Stimulated activated naive CD8-positive, alpha-beta T cell treated with anti-CD3 and anti-CD28 coated beads, Interleukin-15, Interleukin-2, amounts not matched to agents 100 ng/mL and 50 ng/mL, for 24 hours (primary cell): ENCODE measurements around the gene VPS13D.

Experiments used
- H3K27ac Mint-ChIP-seq: one replicate; pipeline ENCODE4 v1.8.0; 2021; ENCODE audit warnings: mild to moderate bottlenecking, mixed read lengths
- H3K27me3 Mint-ChIP-seq: one replicate; pipeline ENCODE4 v1.8.0; 2021; ENCODE audit warnings: mixed read lengths
- H3K36me3 Mint-ChIP-seq: one replicate; pipeline ENCODE4 v1.8.0; 2021; ENCODE audit warnings: low read depth, mixed read lengths
- H3K4me1 Mint-ChIP-seq: one replicate; pipeline ENCODE4 v1.8.0; 2021; ENCODE audit warnings: low read depth, mixed read lengths
- H3K4me3 Mint-ChIP-seq: one replicate; pipeline ENCODE4 v1.8.0; 2021; ENCODE audit warnings: mild to moderate bottlenecking, mixed read lengths
- H3K9me3 Mint-ChIP-seq: one replicate; pipeline ENCODE4 v1.8.0; 2021; ENCODE audit warnings: mixed read lengths

Gene VPS13D

GRCh38 chr1:12339811-12340543, 110.1 kb downstream of the VPS13D start:
- no peak overlapping the region for H3K27ac Mint-ChIP-seq
- no peaks in the 10 kb centered on the region for H3K9me3 Mint-ChIP-seq
- H3K36me3 Mint-ChIP-seq: peaks cover 78% of the 10 kb centered on the region
- H3K4me3 Mint-ChIP-seq: no peak overlapping the region
- no peaks in the 10 kb centered on the region for H3K27me3 Mint-ChIP-seq
- peaks cover 59% of the 10 kb centered on the region for H3K4me1 Mint-ChIP-seq

DNA sequence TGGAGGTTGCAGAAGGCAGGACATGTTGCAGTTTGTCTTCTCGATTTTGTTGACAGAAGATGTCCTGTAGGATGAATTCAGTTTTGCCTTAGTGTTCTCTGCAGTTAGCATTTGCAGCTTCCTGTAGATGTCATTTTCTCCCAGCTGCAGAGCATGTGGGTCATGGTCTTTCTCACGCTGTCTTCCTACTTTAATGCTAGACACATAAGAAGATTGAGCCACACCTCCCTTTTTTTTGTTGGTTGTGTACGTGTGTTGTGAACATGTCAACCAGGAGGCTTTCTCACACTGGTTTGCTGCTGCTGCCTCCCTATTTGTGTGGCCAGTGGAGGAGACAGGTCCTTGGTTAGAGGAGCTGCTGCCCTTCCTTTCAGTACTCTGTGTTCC, 110.7 kb downstream of the VPS13D start:
- Mint-ChIP-seq H3K27ac (no peak overlapping the region), H3K9me3 (no peaks in the 10 kb centered on the region), H3K36me3 (peaks cover 79% of the 10 kb centered on the region), H3K4me1 (peaks cover 64% of the 10 kb centered on the region), H3K4me3 (no peak overlapping the region), H3K27me3 (no peaks in the 10 kb centered on the region)

DNA sequence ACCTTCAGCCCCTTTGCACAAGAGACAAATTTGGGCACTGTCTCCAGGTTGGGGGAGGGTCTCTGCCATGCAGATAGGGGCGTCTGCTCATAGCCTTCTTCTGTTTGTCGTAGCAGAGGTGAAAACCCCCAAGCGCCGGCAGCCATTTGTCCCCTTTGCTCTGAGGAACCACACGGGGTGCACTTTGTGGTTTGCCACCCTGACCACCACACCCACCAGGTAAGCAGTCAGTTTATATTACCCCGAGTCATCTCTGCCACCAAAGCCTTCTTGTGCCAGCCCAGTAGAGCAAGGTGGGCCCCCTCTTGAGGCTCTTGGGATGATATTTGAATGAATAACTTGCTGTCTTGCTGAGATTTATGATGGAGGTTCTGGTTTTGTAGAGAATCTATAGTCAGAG, 111.8 kb downstream of the VPS13D start:
- H3K9me3 Mint-ChIP-seq: no peaks in the 10 kb centered on the region
- peak overlapping the region; percentile 33 for H3K4me3 Mint-ChIP-seq
- peaks cover 79% of the 10 kb centered on the region for H3K36me3 Mint-ChIP-seq
- no peak overlapping the region for H3K27ac Mint-ChIP-seq
- no peaks in the 10 kb centered on the region for H3K27me3 Mint-ChIP-seq
- peaks cover 65% of the 10 kb centered on the region for H3K4me1 Mint-ChIP-seq

DNA sequence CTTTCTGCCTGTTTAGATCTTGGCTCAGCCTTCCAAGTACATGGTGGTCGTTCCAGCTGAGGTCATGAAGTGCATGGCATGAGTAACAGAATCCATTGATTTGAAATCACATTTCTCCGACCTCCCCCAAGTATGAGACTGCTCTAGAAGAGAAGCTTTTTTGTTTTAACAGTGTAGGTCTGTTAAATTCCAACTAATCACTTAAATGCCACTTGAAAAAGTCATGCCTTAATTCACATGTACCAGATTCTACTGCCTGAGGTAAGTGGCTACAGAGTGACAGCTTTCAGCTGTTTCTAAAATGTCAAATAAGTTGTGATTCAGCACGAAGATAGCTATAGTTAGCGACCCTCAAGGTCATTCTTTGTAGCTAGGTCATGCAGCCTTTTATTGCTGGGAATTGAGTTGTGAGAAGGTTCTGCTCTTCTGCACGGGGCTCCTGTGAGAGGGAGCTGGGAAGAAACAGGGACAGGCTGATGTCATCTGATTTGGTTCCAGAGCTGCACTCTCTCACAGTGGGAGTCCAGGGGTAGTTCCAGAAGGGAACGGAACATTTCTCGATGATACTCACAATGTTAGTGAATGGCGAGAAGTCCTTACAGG, 112.7 kb downstream of the VPS13D start:
- peaks cover 69% of the 10 kb centered on the region for H3K4me1 Mint-ChIP-seq
- H3K27ac Mint-ChIP-seq: peak overlapping the region; percentile 53
- peaks cover 80% of the 10 kb centered on the region for H3K36me3 Mint-ChIP-seq
- H3K9me3 Mint-ChIP-seq: no peaks in the 10 kb centered on the region
- H3K4me3 Mint-ChIP-seq: no peak overlapping the region
- no peaks in the 10 kb centered on the region for H3K27me3 Mint-ChIP-seq

DNA sequence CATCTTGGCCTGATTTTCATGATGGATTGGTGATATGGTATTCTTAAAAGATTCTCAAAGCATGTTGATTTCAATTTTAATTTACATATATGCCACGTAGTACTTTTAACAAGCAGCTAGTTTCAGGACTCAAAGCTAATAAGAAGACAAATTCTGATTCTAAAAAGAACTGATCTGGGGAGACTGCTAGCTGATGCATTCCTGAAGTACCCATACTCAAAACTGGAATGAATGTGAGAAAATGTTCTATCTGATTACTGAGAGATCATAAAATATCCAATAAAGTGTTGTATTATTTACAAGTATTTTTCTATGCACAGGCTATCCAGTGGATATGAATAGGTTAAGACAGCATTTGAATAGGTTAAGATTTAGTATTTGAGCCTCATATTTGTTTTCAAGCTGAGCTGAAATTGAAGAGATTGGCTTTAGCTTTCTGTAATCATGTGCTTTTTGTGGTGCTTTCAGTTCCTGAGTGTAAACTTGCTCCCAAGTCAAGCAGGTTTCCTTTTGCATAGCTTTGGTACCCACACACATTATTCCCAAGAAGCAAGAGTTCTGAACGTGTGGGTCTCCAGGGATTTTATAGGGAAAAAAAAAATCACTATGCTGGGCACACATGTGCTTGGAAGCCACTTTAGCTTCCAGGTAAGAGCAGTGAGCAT, 114.1 kb downstream of the VPS13D start:
- Mint-ChIP-seq H3K27me3 (no peaks in the 10 kb centered on the region), H3K27ac (peak overlapping the region; percentile 94), H3K36me3 (peaks cover 79% of the 10 kb centered on the region), H3K9me3 (no peaks in the 10 kb centered on the region), H3K4me3 (no peak overlapping the region), H3K4me1 (peaks cover 77% of the 10 kb centered on the region)

- H3K27ac Mint-ChIP-seq: peak overlapping the region; percentile 94
Measured at GRCh38 chr1:12344596-12345349, 114.9 kb downstream of the VPS13D start.

GRCh38 chr1:12345350-12346217, 115.8 kb downstream of the VPS13D start:
- Mint-ChIP-seq H3K27me3 (no peaks in the 10 kb centered on the region), H3K4me1 (peaks cover 69% of the 10 kb centered on the region), H3K27ac (peak overlapping the region; percentile 94), H3K36me3 (peaks cover 83% of the 10 kb centered on the region), H3K9me3 (peaks cover 1% of the 10 kb centered on the region), H3K4me3 (peak overlapping the region; percentile 71)

More at GRCh38 chr1:12344596-12345349, 114.9 kb downstream of the VPS13D start:
- Mint-ChIP-seq H3K36me3 (peaks cover 80% of the 10 kb centered on the region), H3K9me3 (no peaks in the 10 kb centered on the region), H3K4me3 (peak overlapping the region; percentile 71), H3K27me3 (no peaks in the 10 kb centered on the region), H3K4me1 (peaks cover 77% of the 10 kb centered on the region)

DNA sequence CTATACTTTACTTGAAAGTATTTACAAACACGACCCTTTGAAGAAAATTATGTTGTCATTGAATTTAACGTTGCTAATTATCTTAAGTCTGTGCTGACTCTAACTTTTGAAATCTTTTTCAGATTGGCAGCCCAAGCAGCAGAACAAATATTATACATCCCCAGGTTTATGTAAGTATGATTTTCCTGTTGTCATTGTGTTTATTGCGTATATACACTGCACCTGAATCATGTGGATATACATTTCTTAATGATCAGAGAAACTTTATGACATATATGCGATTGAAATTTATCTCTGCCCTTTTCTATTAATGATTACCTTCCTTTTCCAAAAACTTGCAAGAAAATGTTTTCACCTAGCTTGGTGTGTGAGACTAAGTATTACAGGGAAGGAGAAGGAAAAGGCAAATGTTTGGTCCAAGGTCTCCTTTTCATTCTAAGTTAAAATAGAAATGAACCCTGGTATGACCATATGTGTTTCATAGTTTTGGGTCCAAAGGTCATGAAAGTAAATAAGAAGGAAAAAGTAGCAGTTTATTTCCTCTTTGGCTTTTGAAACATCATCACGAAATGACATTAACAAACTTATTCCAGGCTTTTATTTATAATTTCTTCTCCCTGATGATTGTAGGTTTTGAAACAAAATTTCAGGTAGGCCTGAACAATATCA, 116.8 kb downstream of the VPS13D start:
- peaks cover 80% of the 10 kb centered on the region for H3K36me3 Mint-ChIP-seq
- H3K27ac Mint-ChIP-seq: no peak overlapping the region
- no peaks in the 10 kb centered on the region for H3K27me3 Mint-ChIP-seq
- H3K4me3 Mint-ChIP-seq: no peak overlapping the region
- peaks cover 4% of the 10 kb centered on the region for H3K9me3 Mint-ChIP-seq
- peaks cover 58% of the 10 kb centered on the region for H3K4me1 Mint-ChIP-seq

- Mint-ChIP-seq H3K36me3 (peaks cover 72% of the 10 kb centered on the region), H3K4me3 (no peak overlapping the region), H3K4me1 (peaks cover 46% of the 10 kb centered on the region)
Measured at GRCh38 chr1:12348113-12348512, 118.3 kb downstream of the VPS13D start.

DNA sequence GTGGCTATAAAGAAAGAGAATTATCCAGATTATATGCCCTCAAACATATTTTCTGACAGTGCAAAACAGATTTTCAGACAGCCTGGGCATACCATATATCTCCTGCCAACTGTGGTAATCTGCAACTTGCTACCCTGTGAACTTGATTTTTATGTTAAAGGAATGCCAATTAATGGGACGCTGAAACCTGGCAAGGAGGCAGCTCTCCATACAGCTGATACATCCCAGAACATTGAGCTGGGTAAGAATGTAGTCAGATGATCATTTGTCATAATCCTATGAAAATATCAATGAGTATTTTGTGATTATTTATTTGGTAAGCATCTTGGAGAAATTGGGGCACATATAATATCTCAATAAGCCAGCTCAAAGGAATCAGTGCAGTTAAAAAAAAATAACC, 124.2 kb downstream of the VPS13D start:
- H3K4me3 Mint-ChIP-seq: no peak overlapping the region
- peaks cover 4% of the 10 kb centered on the region for H3K9me3 Mint-ChIP-seq
- H3K4me1 Mint-ChIP-seq: no peaks in the 10 kb centered on the region
- peaks cover 64% of the 10 kb centered on the region for H3K36me3 Mint-ChIP-seq
- H3K27ac Mint-ChIP-seq: no peak overlapping the region
- H3K27me3 Mint-ChIP-seq: no peaks in the 10 kb centered on the region

More at GRCh38 chr1:12348113-12348512, 118.3 kb downstream of the VPS13D start:
- no peak overlapping the region for H3K27ac Mint-ChIP-seq
- no peaks in the 10 kb centered on the region for H3K27me3 Mint-ChIP-seq
- H3K9me3 Mint-ChIP-seq: peaks cover 4% of the 10 kb centered on the region

DNA sequence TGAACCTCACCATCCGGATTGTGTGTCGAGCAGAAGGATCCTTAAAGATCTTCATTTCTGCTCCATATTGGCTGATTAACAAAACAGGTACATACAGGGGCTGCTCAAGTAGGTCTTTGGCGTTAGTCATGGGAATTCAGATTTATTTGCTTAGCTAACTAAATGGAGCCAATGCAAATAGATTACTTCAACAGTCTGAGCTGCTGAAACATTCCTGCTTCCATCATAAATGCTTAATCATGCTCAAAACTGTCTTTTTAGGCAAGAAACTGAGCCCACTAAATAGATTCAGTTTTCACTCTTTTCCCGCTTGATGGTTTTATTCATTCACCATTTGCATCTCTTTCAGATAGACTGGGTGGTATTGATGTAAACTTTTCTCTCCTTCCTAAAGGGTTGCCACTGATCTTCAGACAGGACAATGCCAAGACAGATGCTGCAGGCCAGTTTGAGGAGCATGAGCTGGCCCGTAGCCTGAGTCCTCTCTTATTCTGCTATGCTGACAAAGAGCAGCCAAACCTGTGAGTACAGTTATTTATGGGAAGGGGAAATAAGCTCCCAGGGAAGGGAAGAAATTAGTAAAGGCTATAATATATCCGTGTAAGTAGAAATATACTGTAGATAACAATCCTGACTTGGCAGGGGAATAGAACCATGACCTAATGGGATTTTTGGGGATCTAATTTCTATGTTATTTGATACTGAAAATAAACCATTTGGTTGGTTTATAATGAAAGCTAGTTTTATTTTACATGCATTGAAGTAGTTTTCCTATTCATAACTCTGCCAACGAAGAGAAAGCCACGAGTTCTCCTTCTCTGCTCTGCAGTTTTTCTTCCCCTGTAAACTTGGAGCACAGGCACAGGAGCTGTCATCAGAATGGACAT, 126.4 kb downstream of the VPS13D start:
- H3K27me3 Mint-ChIP-seq: no peaks in the 10 kb centered on the region
- no peaks in the 10 kb centered on the region for H3K4me1 Mint-ChIP-seq
- no peak overlapping the region for H3K4me3 Mint-ChIP-seq
- H3K9me3 Mint-ChIP-seq: no peaks in the 10 kb centered on the region
- H3K36me3 Mint-ChIP-seq: peaks cover 56% of the 10 kb centered on the region
- H3K27ac Mint-ChIP-seq: no peak overlapping the region

DNA sequence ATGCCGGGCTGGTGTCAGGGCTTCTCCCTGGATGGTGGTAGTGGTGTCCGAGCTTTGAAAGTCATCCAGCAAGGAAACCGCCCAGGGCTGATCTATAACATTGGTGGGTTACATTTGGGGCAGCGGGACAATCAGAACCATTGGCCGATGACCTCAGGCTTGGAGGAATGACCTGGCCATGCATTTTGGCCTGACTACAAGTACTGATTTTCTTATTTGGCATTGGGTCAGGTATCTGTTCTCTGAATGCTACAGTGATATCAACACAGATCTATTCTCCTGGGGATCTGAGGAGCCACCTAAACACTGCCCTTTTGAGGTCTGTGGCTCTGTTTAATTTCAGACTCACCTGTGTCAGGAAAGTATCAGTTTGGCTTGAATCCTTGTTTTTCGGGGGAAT, 128.7 kb downstream of the VPS13D start:
- no peak overlapping the region for H3K4me3 Mint-ChIP-seq
- peaks cover 68% of the 10 kb centered on the region for H3K36me3 Mint-ChIP-seq
- no peaks in the 10 kb centered on the region for H3K27me3 Mint-ChIP-seq
- no peaks in the 10 kb centered on the region for H3K4me1 Mint-ChIP-seq
- no peak overlapping the region for H3K27ac Mint-ChIP-seq
- no peaks in the 10 kb centered on the region for H3K9me3 Mint-ChIP-seq
